ENCODE data around the gene MDK.

MDK gene

GRCh38 chr11:46382646-46383403, 1.4 kb downstream of the MDK start:
- DNase-seq (ENCODE audit: low read depth in 1 of 2, low spot score in 1 of 2), result no peak

- no peak for DNase-seq (ENCODE audit: low read depth in 1 of 2, low spot score in 1 of 2)
These were observed 1.9 kb downstream of the MDK start for GRCh38 chr11:46383404-46383758.

DNA sequence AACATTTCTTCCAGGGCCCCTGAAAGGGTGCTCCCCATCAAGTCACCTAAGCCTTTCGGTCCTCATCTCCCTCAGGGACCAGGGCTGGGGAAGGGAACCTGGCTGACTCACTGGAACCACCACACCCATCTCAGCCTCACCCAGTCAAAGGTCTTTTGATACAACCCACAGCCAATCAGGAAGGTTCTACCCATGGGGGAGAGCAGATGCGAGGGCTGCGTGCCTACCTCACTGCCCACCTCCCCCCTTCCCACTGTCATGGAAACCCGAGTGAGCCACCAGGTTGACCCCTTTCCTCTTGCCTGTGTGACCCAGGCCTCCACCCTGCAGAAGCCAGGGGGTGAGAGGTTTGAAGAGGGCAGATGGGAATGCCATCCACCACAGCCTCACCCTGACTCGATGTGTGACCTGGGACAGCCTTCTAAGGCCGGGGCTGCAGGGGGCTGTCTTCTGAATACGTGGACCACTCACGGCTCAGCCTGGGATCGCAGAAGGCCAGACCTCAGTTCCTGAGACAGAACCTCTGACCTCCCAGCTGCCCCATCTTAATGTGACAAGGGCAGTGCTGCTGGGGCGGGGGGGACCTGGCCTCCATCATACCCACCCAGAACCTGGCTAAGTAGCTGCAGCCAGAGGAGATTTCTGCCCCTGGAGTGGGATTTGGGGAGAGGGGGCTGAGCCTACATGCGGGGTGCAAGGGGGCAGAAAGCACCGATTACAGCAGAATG, 2.7 kb downstream of the MDK start:
- no peak for DNase-seq (ENCODE audit: low read depth in 1 of 2, low spot score in 1 of 2)

GRCh38 chr11:46385169-46386004, 3.9 kb downstream of the MDK start:
- DNase-seq (ENCODE audit: low read depth in 1 of 2, low spot score in 1 of 2), result no peak

DNA sequence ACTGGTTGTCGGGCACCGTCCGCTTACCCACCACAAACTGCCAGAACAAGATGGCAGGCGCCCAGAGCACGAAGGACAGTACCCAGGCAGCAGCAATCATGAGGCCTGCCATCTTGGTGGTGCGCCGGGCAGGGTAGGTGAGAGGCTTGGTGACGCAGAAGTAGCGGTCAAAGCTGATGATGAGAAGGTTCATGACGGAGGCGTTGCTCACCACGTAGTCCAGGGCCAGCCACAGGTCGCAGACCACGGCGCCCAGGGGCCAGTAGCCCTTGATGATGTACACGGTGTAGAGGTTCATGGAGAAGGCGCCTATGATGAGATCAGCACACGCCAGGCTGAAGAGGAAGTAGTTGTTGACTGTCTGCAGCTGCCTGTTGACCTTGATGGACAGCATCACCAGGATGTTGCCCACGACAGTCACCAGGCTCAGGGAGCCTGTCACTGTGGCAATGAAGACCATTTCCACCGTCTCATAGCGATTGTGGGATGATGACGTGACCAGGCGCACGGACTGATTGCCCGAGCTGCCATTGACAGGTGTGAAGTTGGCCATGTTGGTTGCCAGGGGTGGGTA, 4.6 kb downstream of the MDK start:
- DNase-seq (ENCODE audit: low read depth in 1 of 2, low spot score in 1 of 2), result no peak

DNA sequence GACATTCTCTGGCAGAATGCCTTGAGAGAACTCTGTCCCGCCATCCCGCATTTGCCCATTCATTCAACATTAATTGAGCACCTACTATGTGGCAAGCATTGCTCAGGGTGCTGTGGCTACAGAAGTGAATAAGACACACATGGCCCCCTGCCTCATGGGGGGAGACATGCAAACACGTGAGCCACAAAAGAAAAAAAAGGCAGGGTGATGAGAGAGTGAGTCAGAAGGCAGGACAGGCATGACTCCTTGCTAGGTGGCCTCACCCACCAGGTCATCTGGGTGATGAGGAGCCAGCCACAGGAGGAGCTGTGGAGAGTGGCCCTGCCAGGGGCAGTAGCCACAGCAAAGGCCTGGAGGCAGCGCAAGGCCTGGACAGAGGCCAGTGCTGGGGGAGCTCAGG, 5.2 kb downstream of the MDK start:
- no peak for DNase-seq (ENCODE audit: low read depth in 1 of 2, low spot score in 1 of 2)

DNA sequence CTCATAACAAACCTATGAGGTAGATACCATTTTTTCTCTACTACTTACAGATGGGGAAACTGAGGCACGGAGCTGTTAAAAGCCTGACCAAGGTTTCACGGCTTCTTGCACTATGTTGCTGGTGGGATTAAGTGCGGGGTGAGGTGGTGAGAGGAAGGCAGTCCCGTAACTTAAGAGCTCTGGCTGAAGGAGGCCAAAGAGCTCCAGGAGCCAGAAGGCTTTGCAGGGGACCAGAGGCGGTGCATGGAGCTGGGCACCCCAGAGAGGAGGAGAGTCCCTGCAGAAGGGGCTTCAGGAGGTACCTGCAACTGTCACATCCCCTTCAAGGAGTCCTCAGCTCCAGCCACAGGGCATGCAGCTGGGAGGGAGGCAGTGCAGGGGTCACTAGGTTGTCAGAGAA, 6.0 kb downstream of the MDK start:
- no peak for DNase-seq (ENCODE audit: low read depth in 1 of 2, low spot score in 1 of 2)

- DNase-seq (ENCODE audit: low read depth in 1 of 2, low spot score in 1 of 2), result no peak
These were observed 6.6 kb downstream of the MDK start for GRCh38 chr11:46387919-46388618.

DNA sequence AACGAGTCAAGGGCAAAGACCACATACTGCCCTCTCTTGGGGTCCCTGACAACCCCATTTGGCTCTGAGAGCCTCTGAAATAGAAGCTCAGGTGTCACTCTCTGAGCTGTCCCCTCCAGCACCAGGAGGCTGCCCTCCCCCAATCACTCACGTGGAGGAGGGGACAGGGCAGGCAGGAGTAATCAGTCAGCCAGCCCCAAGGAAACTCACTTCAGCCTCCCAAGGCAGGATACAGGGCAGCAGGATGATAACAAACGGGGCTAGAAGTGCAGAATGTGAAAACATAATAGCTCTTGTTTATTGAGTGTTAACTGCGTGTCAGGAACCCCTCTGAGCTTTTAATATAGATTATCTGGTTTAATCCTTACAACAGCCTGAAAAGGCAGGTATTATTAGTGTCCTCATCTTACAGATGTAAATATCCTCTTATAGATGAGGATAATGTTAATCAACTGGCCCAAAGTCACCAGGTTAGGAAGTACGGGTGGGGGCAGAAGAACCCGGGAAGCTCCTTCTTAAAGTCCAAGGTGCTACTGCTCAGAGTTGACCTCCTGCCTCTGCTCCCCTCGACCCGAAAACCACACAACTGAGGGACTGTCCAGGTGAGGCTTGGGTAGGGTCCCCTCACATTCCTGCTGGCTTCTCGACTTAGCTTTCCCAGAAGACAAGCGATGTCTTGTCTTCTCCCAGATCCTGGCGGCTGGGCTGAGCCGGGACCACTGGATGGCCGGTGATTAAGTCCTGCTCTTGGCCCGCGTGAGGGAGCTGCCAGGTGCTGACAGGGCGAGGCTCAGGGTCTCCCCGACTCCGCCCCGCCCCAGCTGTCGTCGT, 7.4 kb downstream of the MDK start:
- no peak for DNase-seq (ENCODE audit: low read depth in 1 of 2, low spot score in 1 of 2)

DNA sequence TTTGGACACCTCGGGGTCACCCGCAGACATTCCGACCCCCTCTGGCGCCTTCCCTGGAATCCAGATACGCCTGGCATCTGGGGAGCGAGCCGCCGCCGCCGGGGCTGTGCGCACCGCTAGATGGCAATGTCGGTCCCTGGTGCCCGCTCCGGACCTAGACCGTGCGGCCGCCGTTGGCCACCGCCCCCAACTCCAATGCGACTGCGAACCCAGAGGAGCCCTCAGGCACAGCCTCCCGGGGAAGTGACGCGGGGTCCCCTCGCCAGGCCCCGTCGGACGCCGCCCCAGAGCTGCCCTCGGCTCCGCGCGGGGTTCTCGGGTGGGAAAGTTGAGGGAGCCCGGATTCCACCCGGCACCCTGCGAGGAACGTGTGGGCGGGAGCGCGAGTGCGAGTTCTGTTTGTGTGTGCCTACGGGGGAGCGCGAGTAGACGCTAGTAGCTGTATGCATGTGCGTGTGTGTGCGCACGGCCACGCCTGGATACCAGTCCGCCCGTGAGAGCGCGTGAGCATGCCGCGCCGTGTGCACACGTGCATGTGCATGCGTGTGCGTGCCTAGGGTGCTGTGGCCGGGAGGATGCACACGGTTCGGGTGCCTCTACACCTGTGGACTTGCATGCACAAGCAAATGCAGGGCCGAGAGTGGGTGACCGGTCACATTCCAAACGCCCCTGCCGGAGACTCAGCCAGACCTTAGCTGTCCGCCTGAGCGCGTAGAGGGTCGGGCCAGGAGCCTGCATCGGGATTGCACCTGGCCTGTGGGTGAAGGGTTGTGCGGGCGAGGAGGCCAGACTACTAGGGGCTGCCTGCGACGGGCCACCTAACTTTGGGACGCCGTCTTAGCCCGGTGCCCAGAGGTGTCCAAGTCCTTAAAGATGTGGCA, 8.2 kb downstream of the MDK start:
- DNase-seq (ENCODE audit: low read depth in 1 of 2, low spot score in 1 of 2), result no peak

- DNase-seq (ENCODE audit: low read depth in 1 of 2, low spot score in 1 of 2), result no peak
These were observed 9.1 kb downstream of the MDK start for GRCh38 chr11:46390331-46391171.

DNA sequence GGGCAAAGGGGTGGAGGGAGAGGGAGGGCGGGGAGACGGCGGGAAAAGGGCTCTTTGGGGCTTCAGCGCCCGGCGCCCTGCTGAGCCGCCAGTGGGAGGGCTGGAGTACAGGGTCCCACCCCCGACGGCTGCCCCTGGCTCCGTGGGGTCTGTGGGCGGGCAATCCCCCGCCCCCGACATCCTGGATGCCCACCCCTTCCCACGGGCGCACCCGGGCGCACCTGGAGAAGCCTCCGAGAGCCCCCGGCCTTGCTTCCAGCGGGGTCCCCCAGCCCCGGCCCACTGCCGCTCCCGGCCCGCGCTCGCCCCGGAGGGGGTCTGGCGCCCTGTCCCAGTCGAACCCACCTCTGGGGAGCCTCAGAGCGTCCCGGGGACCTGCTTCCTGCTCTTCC, 9.7 kb downstream of the MDK start:
- no peak for DNase-seq (ENCODE audit: low read depth in 1 of 2, low spot score in 1 of 2)

GRCh38 chr11:46391578-46392420, 10.3 kb downstream of the MDK start, which contains the start of gene CHRM4:
CHRM4 (minus strand) TSS chr11:46391776; CDS start chr11:46386557, 5,219 bp downstream.
- DNase-seq (ENCODE audit: low read depth in 1 of 2, low spot score in 1 of 2), result no peak

DNA sequence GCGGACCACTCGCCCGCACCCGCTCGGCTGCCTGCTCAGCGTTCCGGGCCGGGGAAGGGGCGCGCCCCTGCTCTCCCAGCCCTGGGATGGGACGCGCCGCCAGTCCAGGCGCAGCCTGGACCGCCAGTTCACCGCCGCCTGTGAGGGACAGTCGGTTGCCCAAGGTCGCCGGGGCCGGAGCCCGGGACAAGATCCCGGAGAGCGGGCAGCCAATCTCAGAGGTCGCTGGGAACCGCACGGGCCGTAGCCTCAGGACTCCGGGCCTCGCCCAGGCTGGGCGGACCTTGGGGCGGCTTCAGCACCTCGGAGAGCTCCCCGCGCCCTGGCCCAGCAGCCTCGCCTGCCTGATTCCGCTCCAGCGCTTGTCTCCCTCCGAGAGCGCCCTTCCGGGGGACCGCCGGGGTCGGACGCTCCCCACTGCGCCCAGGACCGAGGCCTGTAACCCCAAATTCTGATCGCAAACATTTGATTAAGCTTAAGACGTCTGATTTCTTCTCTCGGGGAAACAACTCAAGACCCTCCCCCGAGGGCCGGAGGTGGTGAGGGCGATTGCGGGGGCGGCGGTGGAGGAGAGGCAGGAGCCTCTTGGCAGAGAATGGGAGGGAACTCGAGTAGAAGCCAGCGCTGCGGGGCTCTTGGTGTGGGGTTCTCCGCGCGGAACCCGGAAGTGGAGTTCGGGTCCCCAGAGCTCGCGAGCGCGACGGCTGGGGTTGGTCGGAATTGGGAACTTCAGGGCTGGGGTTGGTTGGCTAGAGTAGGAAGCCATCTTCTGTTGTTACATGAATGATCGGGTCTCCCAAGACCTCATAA, 11.2 kb downstream of the MDK start:
- peak; percentile 52 to 58 for DNase-seq (ENCODE audit: low read depth in 1 of 2, low spot score in 1 of 2)

DNA sequence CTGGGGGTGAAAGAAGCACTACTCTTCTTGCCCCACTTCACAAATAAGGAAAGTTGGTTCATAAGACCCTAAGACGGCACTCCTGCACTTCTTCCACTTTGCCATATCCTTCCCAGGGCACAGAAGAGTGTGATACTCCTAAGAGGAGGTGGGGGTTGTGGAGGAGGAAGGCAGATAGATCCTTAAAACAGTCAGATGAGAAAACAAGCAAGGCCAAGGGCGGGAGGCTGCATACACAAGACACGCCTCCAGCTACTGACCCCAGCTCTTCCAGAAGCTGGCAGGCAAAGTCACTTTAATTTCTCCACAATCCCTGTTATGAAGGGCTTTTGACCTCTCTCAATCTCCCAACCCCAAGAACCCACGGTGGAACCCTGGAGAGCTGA, 11.8 kb downstream of the MDK start:
- no peak for DNase-seq (ENCODE audit: low read depth in 1 of 2, low spot score in 1 of 2)

DNA sequence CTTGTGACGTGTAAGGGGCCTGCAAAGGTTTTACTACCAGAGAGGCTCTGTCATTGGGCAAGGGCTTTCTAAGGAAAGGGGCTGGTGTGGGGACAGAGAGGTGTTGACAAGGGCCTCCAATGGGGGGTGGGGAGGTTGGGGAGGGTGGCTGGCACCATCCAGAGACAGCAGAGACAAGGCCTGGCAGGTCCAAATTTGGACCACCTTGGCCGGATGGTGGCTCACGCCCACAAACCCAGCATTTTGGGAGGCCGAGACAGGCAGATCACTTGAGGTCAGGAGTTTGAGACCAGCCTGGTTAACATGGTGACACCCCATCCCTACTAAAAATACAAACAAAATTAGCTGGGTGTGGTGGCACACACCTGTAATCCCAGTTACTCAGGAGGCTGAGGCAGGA, 12.3 kb downstream of the MDK start:
- no peak for DNase-seq (ENCODE audit: low read depth in 1 of 2, low spot score in 1 of 2)
